Ecto neural progenitor cell (in vitro differentiated cells): ENCODE data around the gene KCNJ1.

Experiments
- DNase-seq: peaks from one replicate; pipeline ENCODE4 v3.0.0-alpha.2; 2018; ENCODE audit warnings: low spot score

The KCNJ1 gene

GRCh38 chr11:128867277-128867676 is at the start of gene KCNJ1:
Gene KCNJ1 (minus strand): TSS chr11:128867296. CDS start chr11:128840243, 27,053 bp downstream.
- no peak for DNase-seq

GRCh38 chr11:128916681-128917080 is 49.6 kb upstream of the KCNJ1 start:
- no peak for DNase-seq

- DNase-seq = no peak
Observed at GRCh38 chr11:128916037-128916572, 49.0 kb upstream of the KCNJ1 start.

- DNase-seq = no peak
Observed at GRCh38 chr11:128915149-128915521, 48.0 kb upstream of the KCNJ1 start.

- no peak for DNase-seq
Observed at GRCh38 chr11:128914216-128915148, 47.4 kb upstream of the KCNJ1 start.

GRCh38 chr11:128913806-128914205 is 46.7 kb upstream of the KCNJ1 start:
- no peak for DNase-seq

GRCh38 chr11:128911701-128912100 is 44.6 kb upstream of the KCNJ1 start:
- DNase-seq = no peak

GRCh38 chr11:128911239-128911638 is 44.1 kb upstream of the KCNJ1 start:
- DNase-seq = no peak

- no peak for DNase-seq
Observed at GRCh38 chr11:128910576-128910975, 43.5 kb upstream of the KCNJ1 start.

GRCh38 chr11:128909438-128910125 is 42.5 kb upstream of the KCNJ1 start:
- DNase-seq = no peak

GRCh38 chr11:128908391-128909246 is 41.5 kb upstream of the KCNJ1 start:
- no peak for DNase-seq

- DNase-seq = no peak
Observed at GRCh38 chr11:128907585-128907984, 40.5 kb upstream of the KCNJ1 start.

GRCh38 chr11:128906185-128907050 is 39.3 kb upstream of the KCNJ1 start:
- DNase-seq = no peak

GRCh38 chr11:128905345-128906184 is 38.5 kb upstream of the KCNJ1 start:
- DNase-seq = peak; percentile 73

GRCh38 chr11:128904656-128905344 is 37.7 kb upstream of the KCNJ1 start:
- DNase-seq = no peak

GRCh38 chr11:128904303-128904655 is 37.2 kb upstream of the KCNJ1 start:
- DNase-seq = no peak

GRCh38 chr11:128903248-128904061 is 36.4 kb upstream of the KCNJ1 start:
- DNase-seq = no peak

- DNase-seq = no peak
Observed at GRCh38 chr11:128902515-128903066, 35.5 kb upstream of the KCNJ1 start.
